K562 (cell line): ENCODE results near the gene SERTAD3. TPM values are rescaled to one million over a fixed set of nuclear protein-coding genes. Genes with fewer than 3 reads are reported as not detected.

Experiments
- ARID1B ChIP-seq: fragments of 450-650 bp; IDR thresholded peaks from 2 replicates; pipeline ENCODE4 v1.6.1; 2016; ENCODE audit warnings: antibody characterized with exemption, mild to moderate bottlenecking, inconsistent platforms
- CBFB ChIP-seq: sonication (generic); formaldehyde crosslinking; IDR thresholded peaks from 2 replicates; pipeline ENCODE4 v1.4.0; 2020; ENCODE audit warnings: mild to moderate bottlenecking, missing genetic modification reagents
- FOXP1 ChIP-seq: sonication (generic); formaldehyde crosslinking; IDR thresholded peaks from 2 replicates; pipeline ENCODE4 v1.8.0; 2022; ENCODE audit warnings: mild to moderate bottlenecking, missing genetic modification reagents
- PRMT5 ChIP-seq: sonication (generic); formaldehyde crosslinking; IDR thresholded peaks from 2 replicates; pipeline ENCODE4 v1.5.0; 2020; ENCODE audit warnings: missing genetic modification reagents
- RBM14 ChIP-seq: fragments of 200-400 bp; formaldehyde crosslinking; IDR thresholded peaks from 2 replicates; pipeline ENCODE4 v1.6.1; 2018; ENCODE audit warnings: low read depth, mild to moderate bottlenecking, low read length, moderate library complexity, borderline replicate concordance; ENCODE audit not compliant: insufficient read depth
- RFX7 ChIP-seq: fragments of 250-450 bp; sonication (Bioruptor Pico); IDR thresholded peaks from 2 replicates; pipeline ENCODE4 v1.5.1; 2021; ENCODE audit warnings: mild to moderate bottlenecking
- ZNF197 ChIP-seq: fragments of 200-800 bp; sonication (Bioruptor generic); IDR thresholded peaks from 2 replicates; pipeline ENCODE4 v1.6.1; 2016; ENCODE audit warnings: low read depth, missing genetic modification characterization, missing compliant biosample characterization
- ZNF253 ChIP-seq: fragments of 250-450 bp; sonication (Bioruptor Pico); conservative IDR thresholded peaks from 2 replicates; pipeline ENCODE4 v1.6.1; 2021; ENCODE audit warnings: mild to moderate bottlenecking
- ZNF444 ChIP-seq: fragments of 250-450 bp; sonication (Bioruptor Pico); IDR thresholded peaks from 2 replicates; pipeline ENCODE4 v1.4.0; 2020; ENCODE audit warnings: mild to moderate bottlenecking, moderate library complexity
- ZNF668 ChIP-seq: fragments of 250-450 bp; sonication (Bioruptor Pico); IDR thresholded peaks from 2 replicates; pipeline ENCODE4 v1.8.0; 2022; ENCODE audit warnings: mild to moderate bottlenecking, inconsistent platforms
- polyA plus RNA-seq, 8 experiments: library from polyadenylated mRNA; depleted of rRNA in 4 of 8; stranded (reverse) in 5 of 8; unstranded in 3 of 8; fragments of >200 nt; fragmentation: Nextera tagmentation in 2 of 8; fragmentation: Illumina TruSeq in 1 of 8; extraction: Ambion mirVana in 2 of 8; extraction: Trizol in 1 of 8; gene quantifications; 2 replicates each; pipeline versions ENCODE4 v1.2.1 to v1.2.3, GENCODE V29; 2011 to 2014; ENCODE audit warnings: inconsistent platforms in 1 of 8, missing spikeins in 1 of 8
- total RNA-seq, 7 experiments: library from RNA; depleted of rRNA in 6 of 7; stranded (reverse); fragments of >200 nt in 6 of 7; fragmentation: Illumina TruSeq in 2 of 7; extraction: Trizol in 2 of 7; gene quantifications; 2 replicates each; pipeline versions ENCODE4 v1.2.1 to v1.2.3, GENCODE V29; 2011 to 2021; ENCODE audit warnings: low replicate concordance in 1 of 7
- TF ChIP-seq, protein P1 (sequence below): fragments of 150-350 bp; conservative IDR thresholded peaks from 2 replicates; pipeline ENCODE4 v1.6.1; 2014; ENCODE audit warnings: low read length
- TF ChIP-seq, protein P2 (sequence below), 2 experiments: fragments of 450-650 bp in 1 of 2; sonication (generic) in 1 of 2; formaldehyde crosslinking in 1 of 2; IDR thresholded peaks; 2 replicates each; pipeline versions ENCODE4 v1.7.1 to v1.9.0; 2016 to 2022; ENCODE audit warnings: inconsistent platforms in 1 of 2, mild to moderate bottlenecking in 1 of 2, missing genetic modification reagents in 1 of 2
- TF ChIP-seq, protein P3 (sequence below): fragments of 450-650 bp; formaldehyde crosslinking; IDR thresholded peaks from 2 replicates; pipeline ENCODE4 v1.4.0; 2022; ENCODE audit warnings: missing genetic modification characterization

SERTAD3 gene
- total and polyA plus RNA-seq, 9 of the 15 experiments (the other 6 are each of a cell fraction or from before 2014, with no cell fraction given) = 5.4 to 28.9 (median 17.5) TPM

- TF ChIP-seq ZNF668 (CRISPR knock-in tag) (no peak), ZNF197 (no peak), CBFB (peak; percentile 89), RBM14 (no peak), PRMT5 (no peak), FOXP1 (CRISPR knock-in tag) (peak; percentile 83; the same call in 1 of the 2 replicates), ARID1B (peak; percentile 95), ZNF253 (CRISPR knock-in tag) (no peak), ZNF444 (CRISPR knock-in tag) (no peak), RFX7 (no peak)
- TF ChIP-seq, protein P1, sequence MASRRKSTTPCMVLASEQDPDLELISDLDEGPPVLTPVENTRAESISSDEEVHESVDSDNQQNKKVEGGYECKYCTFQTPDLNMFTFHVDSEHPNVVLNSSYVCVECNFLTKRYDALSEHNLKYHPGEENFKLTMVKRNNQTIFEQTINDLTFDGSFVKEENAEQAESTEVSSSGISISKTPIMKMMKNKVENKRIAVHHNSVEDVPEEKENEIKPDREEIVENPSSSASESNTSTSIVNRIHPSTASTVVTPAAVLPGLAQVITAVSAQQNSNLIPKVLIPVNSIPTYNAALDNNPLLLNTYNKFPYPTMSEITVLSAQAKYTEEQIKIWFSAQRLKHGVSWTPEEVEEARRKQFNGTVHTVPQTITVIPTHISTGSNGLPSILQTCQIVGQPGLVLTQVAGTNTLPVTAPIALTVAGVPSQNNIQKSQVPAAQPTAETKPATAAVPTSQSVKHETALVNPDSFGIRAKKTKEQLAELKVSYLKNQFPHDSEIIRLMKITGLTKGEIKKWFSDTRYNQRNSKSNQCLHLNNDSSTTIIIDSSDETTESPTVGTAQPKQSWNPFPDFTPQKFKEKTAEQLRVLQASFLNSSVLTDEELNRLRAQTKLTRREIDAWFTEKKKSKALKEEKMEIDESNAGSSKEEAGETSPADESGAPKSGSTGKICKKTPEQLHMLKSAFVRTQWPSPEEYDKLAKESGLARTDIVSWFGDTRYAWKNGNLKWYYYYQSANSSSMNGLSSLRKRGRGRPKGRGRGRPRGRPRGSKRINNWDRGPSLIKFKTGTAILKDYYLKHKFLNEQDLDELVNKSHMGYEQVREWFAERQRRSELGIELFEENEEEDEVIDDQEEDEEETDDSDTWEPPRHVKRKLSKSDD = no peak
- TF ChIP-seq, protein P2, sequence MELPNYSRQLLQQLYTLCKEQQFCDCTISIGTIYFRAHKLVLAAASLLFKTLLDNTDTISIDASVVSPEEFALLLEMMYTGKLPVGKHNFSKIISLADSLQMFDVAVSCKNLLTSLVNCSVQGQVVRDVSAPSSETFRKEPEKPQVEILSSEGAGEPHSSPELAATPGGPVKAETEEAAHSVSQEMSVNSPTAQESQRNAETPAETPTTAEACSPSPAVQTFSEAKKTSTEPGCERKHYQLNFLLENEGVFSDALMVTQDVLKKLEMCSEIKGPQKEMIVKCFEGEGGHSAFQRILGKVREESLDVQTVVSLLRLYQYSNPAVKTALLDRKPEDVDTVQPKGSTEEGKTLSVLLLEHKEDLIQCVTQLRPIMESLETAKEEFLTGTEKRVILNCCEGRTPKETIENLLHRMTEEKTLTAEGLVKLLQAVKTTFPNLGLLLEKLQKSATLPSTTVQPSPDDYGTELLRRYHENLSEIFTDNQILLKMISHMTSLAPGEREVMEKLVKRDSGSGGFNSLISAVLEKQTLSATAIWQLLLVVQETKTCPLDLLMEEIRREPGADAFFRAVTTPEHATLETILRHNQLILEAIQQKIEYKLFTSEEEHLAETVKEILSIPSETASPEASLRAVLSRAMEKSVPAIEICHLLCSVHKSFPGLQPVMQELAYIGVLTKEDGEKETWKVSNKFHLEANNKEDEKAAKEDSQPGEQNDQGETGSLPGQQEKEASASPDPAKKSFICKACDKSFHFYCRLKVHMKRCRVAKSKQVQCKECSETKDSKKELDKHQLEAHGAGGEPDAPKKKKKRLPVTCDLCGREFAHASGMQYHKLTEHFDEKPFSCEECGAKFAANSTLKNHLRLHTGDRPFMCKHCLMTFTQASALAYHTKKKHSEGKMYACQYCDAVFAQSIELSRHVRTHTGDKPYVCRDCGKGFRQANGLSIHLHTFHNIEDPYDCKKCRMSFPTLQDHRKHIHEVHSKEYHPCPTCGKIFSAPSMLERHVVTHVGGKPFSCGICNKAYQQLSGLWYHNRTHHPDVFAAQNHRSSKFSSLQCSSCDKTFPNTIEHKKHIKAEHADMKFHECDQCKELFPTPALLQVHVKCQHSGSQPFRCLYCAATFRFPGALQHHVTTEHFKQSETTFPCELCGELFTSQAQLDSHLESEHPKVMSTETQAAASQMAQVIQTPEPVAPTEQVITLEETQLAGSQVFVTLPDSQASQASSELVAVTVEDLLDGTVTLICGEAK (IDR thresholded peaks at IDR 0.05) = peak; percentile 56; the same call in 1 of the 2 replicates
- TF ChIP-seq, protein P2 (CRISPR knock-in tag; IDR thresholded peaks at IDR 0.05) = no peak
- TF ChIP-seq, protein P3, sequence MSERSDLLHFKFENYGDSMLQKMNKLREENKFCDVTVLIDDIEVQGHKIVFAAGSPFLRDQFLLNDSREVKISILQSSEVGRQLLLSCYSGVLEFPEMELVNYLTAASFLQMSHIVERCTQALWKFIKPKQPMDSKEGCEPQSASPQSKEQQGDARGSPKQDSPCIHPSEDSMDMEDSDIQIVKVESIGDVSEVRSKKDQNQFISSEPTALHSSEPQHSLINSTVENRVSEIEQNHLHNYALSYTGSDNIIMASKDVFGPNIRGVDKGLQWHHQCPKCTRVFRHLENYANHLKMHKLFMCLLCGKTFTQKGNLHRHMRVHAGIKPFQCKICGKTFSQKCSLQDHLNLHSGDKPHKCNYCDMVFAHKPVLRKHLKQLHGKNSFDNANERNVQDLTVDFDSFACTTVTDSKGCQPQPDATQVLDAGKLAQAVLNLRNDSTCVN = 0 out of 2 replicates have a peak, but pooled peaks have one; percentile 12
Observed at GRCh38 chr19:40416918-40417642, 27.1 kb downstream of the SERTAD3 start (continued).
